Left ventricle myocardium superior (tissue), 1 donor: ENCODE measurements around the gene UBTD2. TPM values are rescaled to one million over a fixed set of nuclear protein-coding genes. Genes with fewer than 3 reads are reported as not detected.

Source experiments
- ATAC-seq: fragments of 200-7000 bp; cut with Tn5 transposase; one replicate; pipeline ENCODE4 v1.9.1; 2020; ENCODE audit warnings: mild to moderate bottlenecking, moderate library complexity
- DNase-seq: peaks from one replicate; pipeline ENCODE4 v3.0.0-alpha.2; 2020
- intact Hi-C: fragments of 100-400 bp; cut with micrococcal nuclease; formaldehyde crosslinking; loops from one replicate; pipeline ENCODE4 v1.11.0; 2022
- total RNA-seq: library from RNA; stranded (reverse); fragmentation: NEBNext Ultra II Directional; extraction: Animal tissue kit (Norgen Biotek cat#: 25700); gene quantifications from one replicate; pipeline ENCODE4 v1.2.1, GENCODE V29; 2021
- donor health status: DM: no; HTN: yes; CAD: no; lungs with severe emphysema.

Gene UBTD2
- total RNA-seq, 1 donor from 2014 or later: 8.7 TPM

GRCh38 chr5:172160506-172160905 is 123.1 kb downstream of the UBTD2 start:
- no peak for DNase-seq
- no peak for ATAC-seq
- intact Hi-C loops: no loop called here

Other genes with a start within 250 kb of the UBTD2 start
- 6.9 TPM for gene STK10, start 95.5 kb downstream of the UBTD2 start, total RNA-seq
- not detected for gene EFCAB9, start 89.6 kb downstream of the UBTD2 start, total RNA-seq
- gene SH3PXD2B, start 170.8 kb upstream of the UBTD2 start, total RNA-seq: 5.0 TPM